Fibroblast of lung (primary cell): ENCODE data around the gene SIGLEC10.

Experiments used
- EZH2 ChIP-seq: IDR thresholded peaks from 2 replicates; pipeline ENCODE4 v1.5.1; 2012; ENCODE audit warnings: low read length, control low read depth, mild to moderate bottlenecking; ENCODE audit errors: missing control alignments
- TF ChIP-seq, protein P1 (sequence below), 2 donors: IDR thresholded peaks in 1 of 2; conservative IDR thresholded peaks in 1 of 2; 1 replicate in 1 of 2; 2 replicates in 1 of 2; pipeline ENCODE4 v1.5.1; 2011 to 2012; ENCODE audit warnings: low read length in 2 of 2, control low read depth in 1 of 2, inconsistent platforms in 1 of 2, low read depth in 1 of 2, mild to moderate bottlenecking in 1 of 2

DNA sequence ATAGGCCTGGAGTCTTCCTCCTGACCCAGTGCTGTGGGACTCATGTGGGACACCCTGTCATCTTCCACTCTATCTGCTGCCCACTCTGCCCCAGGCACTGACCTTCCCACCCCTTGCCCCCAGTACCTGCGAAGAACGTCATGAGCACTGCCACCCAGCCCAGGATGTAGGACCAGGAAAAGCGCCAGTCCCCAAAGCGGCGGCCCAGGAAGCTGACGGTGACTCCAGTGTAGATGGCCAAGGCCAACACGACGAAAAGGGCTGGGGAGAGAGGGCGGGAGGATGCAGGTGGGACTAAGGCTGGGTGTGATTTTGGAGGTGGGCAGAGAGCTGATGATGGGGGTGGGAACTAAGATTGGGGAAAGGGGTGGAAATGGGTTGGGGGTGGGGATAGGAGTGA is 37.1 kb downstream of the SIGLEC10 start:
- TF ChIP-seq, protein P1, sequence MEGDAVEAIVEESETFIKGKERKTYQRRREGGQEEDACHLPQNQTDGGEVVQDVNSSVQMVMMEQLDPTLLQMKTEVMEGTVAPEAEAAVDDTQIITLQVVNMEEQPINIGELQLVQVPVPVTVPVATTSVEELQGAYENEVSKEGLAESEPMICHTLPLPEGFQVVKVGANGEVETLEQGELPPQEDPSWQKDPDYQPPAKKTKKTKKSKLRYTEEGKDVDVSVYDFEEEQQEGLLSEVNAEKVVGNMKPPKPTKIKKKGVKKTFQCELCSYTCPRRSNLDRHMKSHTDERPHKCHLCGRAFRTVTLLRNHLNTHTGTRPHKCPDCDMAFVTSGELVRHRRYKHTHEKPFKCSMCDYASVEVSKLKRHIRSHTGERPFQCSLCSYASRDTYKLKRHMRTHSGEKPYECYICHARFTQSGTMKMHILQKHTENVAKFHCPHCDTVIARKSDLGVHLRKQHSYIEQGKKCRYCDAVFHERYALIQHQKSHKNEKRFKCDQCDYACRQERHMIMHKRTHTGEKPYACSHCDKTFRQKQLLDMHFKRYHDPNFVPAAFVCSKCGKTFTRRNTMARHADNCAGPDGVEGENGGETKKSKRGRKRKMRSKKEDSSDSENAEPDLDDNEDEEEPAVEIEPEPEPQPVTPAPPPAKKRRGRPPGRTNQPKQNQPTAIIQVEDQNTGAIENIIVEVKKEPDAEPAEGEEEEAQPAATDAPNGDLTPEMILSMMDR (conservative IDR thresholded peaks at IDR 0.05 in 1 of 2, IDR thresholded peaks at IDR 0.05 in 1 of 2; ENCODE audit: low read depth in 1 of 2, low read length in 2 of 2): no peak
- no peak for TF ChIP-seq EZH2
